HCT116 (cell line): ENCODE measurements around the gene SLC19A1. TPM values are rescaled to one million over a fixed set of nuclear protein-coding genes. Genes with fewer than 3 reads are reported as not detected.

Source experiments
- ATAC-seq: fragments of 200-7000 bp; cut with Tn5 transposase; 2 replicates; pipeline ENCODE4 v1.9.1; 2020; ENCODE audit warnings: mild to moderate bottlenecking, moderate library complexity
- BruUV-seq: library from RNA; stranded (reverse); fragments of 400-500 nt; replicated peaks from 2 replicates; lab custom pipeline; 2021; lab: Mats Ljungman, UMichigan
- CTCF ChIA-PET: fragments of 300-600 bp; sonication (Branson Sonifier 250); formaldehyde crosslinking; loops from one replicate; lab custom pipeline; 2021; ENCODE audit warnings: antibody characterized with exemption; lab: Charles Lee
- POLR2A ChIA-PET: fragments of 300-600, 350-600 bp; sonication (Branson Sonifier 250); formaldehyde crosslinking; loops from one replicate; lab custom pipeline; 2021; ENCODE audit warnings: antibody characterized with exemption; lab: Charles Lee
- RAD21 ChIA-PET, 2 experiments: fragments of 300-600 bp; sonication (Branson Sonifier 250); formaldehyde crosslinking; loops; one replicate each; lab custom pipeline; 2023; ENCODE audit warnings: low total read pairs in 2 of 2; ENCODE audit not compliant: uncharacterized antibody in 2 of 2, unreplicated experiment in 2 of 2, low non-redundant PET in 1 of 2; lab: Charles Lee
- DNase-seq: peaks from one replicate; pipeline ENCODE4 v3.0.0-alpha.2; 2010; ENCODE audit warnings: low read depth, low spot score
- H2AFZ ChIP-seq: fragments of 200-600 bp; shearing (Covaris generic), sonication (generic); 2 replicates; pipeline ENCODE4 v1.6.1; 2017; ENCODE audit warnings: low read depth, mixed run types, mixed read lengths, antibody characterized with exemption, low read length; ENCODE audit not compliant: poor library complexity, severe bottlenecking
- H3K27ac ChIP-seq: 2 replicates; pipeline ENCODE4 v1.5.1; 2012; ENCODE audit warnings: low read depth, low read length
- H3K27me3 ChIP-seq: fragments of 200-600 bp; sonication (generic); 2 replicates; pipeline ENCODE4 v1.6.1; 2016; ENCODE audit warnings: mixed run types, low read length, mixed read lengths; ENCODE audit not compliant: insufficient read depth
- H3K36me3 ChIP-seq, 2 experiments: fragments of 200-500 bp in 1 of 2; fragments of 200-600 bp in 1 of 2; sonication (Bioruptor generic) in 1 of 2; sonication (generic) in 1 of 2; 2 replicates each; pipeline versions ENCODE4 v1.5.1 to v1.6.1; 2014 to 2016; ENCODE audit warnings: low read length in 2 of 2, inconsistent platforms in 1 of 2, mixed read lengths in 1 of 2, mixed run types in 1 of 2; ENCODE audit not compliant: insufficient read depth in 2 of 2, control insufficient read depth in 1 of 2
- H3K4me1 ChIP-seq, 2 experiments: fragments of 200-600 bp in 1 of 2; sonication (generic) in 1 of 2; 2 replicates each; pipeline versions ENCODE4 v1.5.1 to v1.6.1; 2012 to 2017; ENCODE audit warnings: low read length in 2 of 2, inconsistent platforms in 1 of 2, mild to moderate bottlenecking in 1 of 2, mixed read lengths in 1 of 2, mixed run types in 1 of 2, moderate library complexity in 1 of 2; ENCODE audit not compliant: insufficient read depth in 2 of 2, control insufficient read depth in 1 of 2
- H3K4me2 ChIP-seq: fragments of 200-600 bp; sonication (generic); 2 replicates; pipeline ENCODE4 v1.6.1; 2017; ENCODE audit warnings: mixed run types, low read length, mixed read lengths
- H3K4me3 ChIP-seq, 2 experiments: fragments of 200-600 bp in 1 of 2; sonication (generic) in 1 of 2; replicated peaks in 1 of 2; 2 replicates each; pipeline ENCODE4 v1.5.1; 2011 to 2016; ENCODE audit warnings: low read length in 2 of 2, control low read depth in 1 of 2, low read depth in 1 of 2, mild to moderate bottlenecking in 1 of 2, mixed read lengths in 1 of 2, mixed run types in 1 of 2
- H3K79me2 ChIP-seq: fragments of 200-600 bp; sonication (generic); 2 replicates; pipeline ENCODE4 v1.6.1; 2017; ENCODE audit warnings: mild to moderate bottlenecking, mixed run types, low read length, moderate library complexity, mixed read lengths; ENCODE audit not compliant: insufficient read depth
- H3K9ac ChIP-seq: fragments of 200-600 bp; sonication (generic); 2 replicates; pipeline ENCODE4 v1.6.1; 2016; ENCODE audit warnings: low read length, mixed read lengths
- H3K9me2 ChIP-seq: fragments of 200-600 bp; sonication (generic), shearing (Covaris generic); 2 replicates; pipeline ENCODE4 v1.6.1; 2017; ENCODE audit warnings: mixed run types, mild to moderate bottlenecking, moderate library complexity; ENCODE audit not compliant: insufficient read depth
- H3K9me3 ChIP-seq, 2 experiments: fragments of 200-500 bp in 1 of 2; fragments of 200-600 bp in 1 of 2; sonication (Bioruptor generic) in 1 of 2; sonication (generic) in 1 of 2; 2 replicates each; pipeline ENCODE4 v1.6.1; 2014 to 2017; ENCODE audit warnings: low read length in 2 of 2, mixed read lengths in 2 of 2, inconsistent platforms in 1 of 2, low read depth in 1 of 2, mild to moderate bottlenecking in 1 of 2, mixed run types in 1 of 2, moderate library complexity in 1 of 2; ENCODE audit not compliant: control insufficient read depth in 1 of 2, insufficient read depth in 1 of 2
- H4K20me1 ChIP-seq: fragments of 200-600 bp; sonication (generic), shearing (Covaris generic); 2 replicates; pipeline ENCODE4 v1.6.1; 2017; ENCODE audit warnings: mixed run types, mild to moderate bottlenecking, moderate library complexity; ENCODE audit not compliant: insufficient read depth
- ATF3 ChIP-seq: IDR thresholded peaks from 2 replicates; pipeline ENCODE4 v1.6.1; 2012
- CBX3 ChIP-seq: IDR thresholded peaks from 2 replicates; pipeline ENCODE4 v1.6.1; 2012; ENCODE audit warnings: low read depth
- ELF1 ChIP-seq: IDR thresholded peaks from 2 replicates; pipeline ENCODE4 v1.6.1; 2012; ENCODE audit warnings: low read depth, borderline replicate concordance
- EZH2 ChIP-seq: fragments of 200-600 bp; sonication (generic); IDR thresholded peaks from 2 replicates; pipeline ENCODE4 v1.6.1; 2017; ENCODE audit warnings: antibody characterized with exemption, mixed run types
- EZH2phosphoT487 ChIP-seq: fragments of 200-600 bp; IDR thresholded peaks from 2 replicates; pipeline ENCODE4 v1.6.1; 2018; ENCODE audit warnings: antibody characterized with exemption, borderline replicate concordance
- FOSL1 ChIP-seq: IDR thresholded peaks from 2 replicates; pipeline ENCODE4 v1.6.1; 2012; ENCODE audit warnings: low read depth
- MAX ChIP-seq: IDR thresholded peaks from 2 replicates; pipeline ENCODE4 v1.6.1; 2012
- RAD21 ChIP-seq: IDR thresholded peaks from 2 replicates; pipeline ENCODE4 v1.6.1; 2012; ENCODE audit warnings: low read depth, mild to moderate bottlenecking
- REST ChIP-seq: IDR thresholded peaks from 2 replicates; pipeline ENCODE4 v1.6.1; 2012; ENCODE audit warnings: low read depth
- SIN3A ChIP-seq: IDR thresholded peaks from 2 replicates; pipeline ENCODE4 v1.6.1; 2012; ENCODE audit warnings: low read depth
- SP1 ChIP-seq: IDR thresholded peaks from 2 replicates; pipeline ENCODE4 v1.6.1; 2012; ENCODE audit warnings: low read depth
- SRF ChIP-seq: IDR thresholded peaks from 2 replicates; pipeline ENCODE4 v1.6.1; 2012; ENCODE audit warnings: low read depth
- TCF7L2 ChIP-seq: IDR thresholded peaks from 2 replicates; pipeline ENCODE4 v1.7.0; 2011; ENCODE audit warnings: borderline replicate concordance, inconsistent platforms; ENCODE audit not compliant: insufficient read depth, insufficient read length; ENCODE audit errors: extremely low read depth
- YY1 ChIP-seq: IDR thresholded peaks from 2 replicates; pipeline ENCODE4 v1.6.1; 2011; ENCODE audit warnings: low read length, low read depth, moderate library complexity, mild to moderate bottlenecking; ENCODE audit not compliant: insufficient replicate concordance; ENCODE audit errors: extremely low read depth
- ZBTB33 ChIP-seq: IDR thresholded peaks from 2 replicates; pipeline ENCODE4 v1.6.1; 2011; ENCODE audit warnings: mild to moderate bottlenecking, low read length, moderate library complexity; ENCODE audit not compliant: insufficient replicate concordance; ENCODE audit errors: extremely low read depth
- ZFX ChIP-seq: fragments of 450-650 bp; IDR thresholded peaks from 2 replicates; pipeline ENCODE4 v1.6.1; 2017
- ZNF274 ChIP-seq: fragments of 200-500 bp; sonication (Bioruptor generic); IDR thresholded peaks from 2 replicates; pipeline ENCODE4 v1.6.1; 2014; ENCODE audit warnings: mild to moderate bottlenecking, low read depth, low read length, inconsistent platforms
- intact Hi-C: fragments of 100-400 bp; cut with micrococcal nuclease; formaldehyde crosslinking; loops from 2 replicates; pipeline ENCODE4 v1.10.0; 2022
- total RNA-seq: library from RNA; stranded (reverse); gene quantifications from one replicate; pipeline ENCODE4 v1.2.1, GENCODE V29; 2021; ENCODE audit not compliant: unreplicated experiment

SLC19A1 gene
- total RNA-seq, 1 experiment from 2014 or later = 50.2 TPM

GRCh38 chr21:45459171-45460010 is 82.8 kb downstream of the SLC19A1 start:
- ChIA-PET RAD21 (no interaction called here), POLR2A (interaction anchor here (0.6 kb wide), 1 partner anchor 219 kb away, joined by 3 read pairs; no protein-coding TSS in a partner anchor), CTCF (no interaction called here)
- peaks cover 3 to 13% of the 10 kb centered on the region in 2 experiments; a peak in 2 of 4 replicates for H3K4me1 ChIP-seq
- BruUV-seq = no TSS peak
- no peaks in the 10 kb centered on the region for H3K36me3 ChIP-seq
- TF ChIP-seq ATF3 = no peak
- no peak for TF ChIP-seq SRF
- TF ChIP-seq REST = no peak
- no peak for TF ChIP-seq EZH2phosphoT487
- TF ChIP-seq RAD21 = no peak
- no peak for TF ChIP-seq EZH2
- TF ChIP-seq FOSL1 = no peak
- no peak for TF ChIP-seq SP1
- no peak for TF ChIP-seq TCF7L2
- TF ChIP-seq ZNF274 = no peak
- no peak for TF ChIP-seq MAX
- TF ChIP-seq SIN3A = no peak
- TF ChIP-seq ZBTB33 = no peak
- no peak for TF ChIP-seq CBX3
- no peak for TF ChIP-seq ZFX
- TF ChIP-seq YY1 = no peak
- no peak for TF ChIP-seq ELF1
- no peak overlapping the region for H2AFZ ChIP-seq
- no peaks in the 10 kb centered on the region for H3K9me2 ChIP-seq
- no peak overlapping the region for H3K4me3 ChIP-seq
- no peaks in the 10 kb centered on the region; the same call in 1 of the 2 replicates for H3K79me2 ChIP-seq
- H4K20me1 ChIP-seq = no peaks in the 10 kb centered on the region
- DNase-seq (no peak), ATAC-seq (no peak)
- no peak overlapping the region for H3K27ac ChIP-seq
- H3K9ac ChIP-seq = no peak overlapping the region
- no peaks in the 10 kb centered on the region for H3K9me3 ChIP-seq
- H3K27me3 ChIP-seq = no peaks in the 10 kb centered on the region
- H3K4me2 ChIP-seq = no peak overlapping the region
- intact Hi-C loops = no loop called here
